ENCODE measurements around the gene OGFOD3. TPM values are rescaled to one million over a fixed set of nuclear protein-coding genes. Genes with fewer than 3 reads are reported as not detected.

Gene OGFOD3
- total RNA-seq, 1 experiment from 2014 or later, result 53.6 TPM

- ChIA-PET RAD21 (ENCODE audit: low non-redundant PET in 1 of 2, low total read pairs in 2 of 2, uncharacterized antibody in 2 of 2, unreplicated experiment in 2 of 2) (no interaction called here), POLR2A (no interaction called here), CTCF (no interaction called here)
- Histone ChIP-seq H2AFZ (ENCODE audit: low read depth, low read length, poor library complexity, severe bottlenecking) (no peak overlapping the region), H3K27me3 (ENCODE audit: insufficient read depth, low read length) (no peaks in the 10 kb centered on the region), H3K4me2 (ENCODE audit: low read length) (no peak overlapping the region), H3K4me1 (ENCODE audit: control insufficient read depth in 1 of 2, insufficient read depth in 2 of 2, low read length in 2 of 2) (peaks cover 14 to 17% of the 10 kb centered on the region in 2 experiments), H3K9me2 (ENCODE audit: insufficient read depth) (no peaks in the 10 kb centered on the region), H3K79me2 (ENCODE audit: insufficient read depth, low read length) (no peaks in the 10 kb centered on the region; the same call in 1 of the 2 replicates), H3K27ac (ENCODE audit: low read depth, low read length) (no peak overlapping the region), H3K4me3 (replicated peaks in 1 of 2; ENCODE audit: low read depth in 1 of 2, low read length in 2 of 2) (no peak overlapping the region), H3K9me3 (ENCODE audit: control insufficient read depth in 1 of 2, insufficient read depth in 1 of 2, low read depth in 1 of 2, low read length in 2 of 2) (no peaks in the 10 kb centered on the region), H4K20me1 (ENCODE audit: insufficient read depth) (no peaks in the 10 kb centered on the region), H3K36me3 (ENCODE audit: control insufficient read depth in 1 of 2, insufficient read depth in 2 of 2, low read length in 2 of 2) (peaks cover 2 to 8% of the 10 kb centered on the region in 2 experiments; a peak in 2 of 4 replicates), H3K9ac (ENCODE audit: low read length) (no peak overlapping the region)
- BruUV-seq (replicated peaks), result no TSS peak
- ATAC-seq (no peak), DNase-seq (ENCODE audit: low read depth, low spot score) (no peak)
- no peak for TF ChIP-seq SIN3A (IDR thresholded peaks at IDR 0.05; ENCODE audit: low read depth)
- intact Hi-C loops (cut with micrococcal nuclease), result no loop called here
Observed at GRCh38 chr17:82408938-82409318, 9.5 kb downstream of the OGFOD3 start.

GRCh38 chr17:82408288-82408937, 10.0 kb downstream of the OGFOD3 start:
- Histone ChIP-seq H3K4me3 (replicated peaks in 1 of 2; ENCODE audit: low read depth in 1 of 2, low read length in 2 of 2) (no peak overlapping the region), H3K36me3 (ENCODE audit: control insufficient read depth in 1 of 2, insufficient read depth in 2 of 2, low read length in 2 of 2) (peaks cover 6% of the 10 kb centered on the region in 2 experiments; a peak in 2 of 4 replicates), H2AFZ (ENCODE audit: low read depth, low read length, poor library complexity, severe bottlenecking) (no peak overlapping the region), H3K9ac (ENCODE audit: low read length) (no peak overlapping the region), H3K4me2 (ENCODE audit: low read length) (no peak overlapping the region), H3K4me1 (ENCODE audit: control insufficient read depth in 1 of 2, insufficient read depth in 2 of 2, low read length in 2 of 2) (peaks cover 14 to 17% of the 10 kb centered on the region in 2 experiments), H3K9me3 (ENCODE audit: control insufficient read depth in 1 of 2, insufficient read depth in 1 of 2, low read depth in 1 of 2, low read length in 2 of 2) (no peaks in the 10 kb centered on the region), H4K20me1 (ENCODE audit: insufficient read depth) (no peaks in the 10 kb centered on the region), H3K9me2 (ENCODE audit: insufficient read depth) (no peaks in the 10 kb centered on the region), H3K27me3 (ENCODE audit: insufficient read depth, low read length) (no peaks in the 10 kb centered on the region), H3K79me2 (ENCODE audit: insufficient read depth, low read length) (no peaks in the 10 kb centered on the region; the same call in 1 of the 2 replicates), H3K27ac (ENCODE audit: low read depth, low read length) (no peak overlapping the region)
- ATAC-seq (no peak), DNase-seq (ENCODE audit: low read depth, low spot score) (no peak)
- no TSS peak for BruUV-seq (replicated peaks)
- ChIA-PET POLR2A (no interaction called here), RAD21 (ENCODE audit: low non-redundant PET in 1 of 2, low total read pairs in 2 of 2, uncharacterized antibody in 2 of 2, unreplicated experiment in 2 of 2) (no interaction called here), CTCF (no interaction called here)
- TF ChIP-seq, protein P1, sequence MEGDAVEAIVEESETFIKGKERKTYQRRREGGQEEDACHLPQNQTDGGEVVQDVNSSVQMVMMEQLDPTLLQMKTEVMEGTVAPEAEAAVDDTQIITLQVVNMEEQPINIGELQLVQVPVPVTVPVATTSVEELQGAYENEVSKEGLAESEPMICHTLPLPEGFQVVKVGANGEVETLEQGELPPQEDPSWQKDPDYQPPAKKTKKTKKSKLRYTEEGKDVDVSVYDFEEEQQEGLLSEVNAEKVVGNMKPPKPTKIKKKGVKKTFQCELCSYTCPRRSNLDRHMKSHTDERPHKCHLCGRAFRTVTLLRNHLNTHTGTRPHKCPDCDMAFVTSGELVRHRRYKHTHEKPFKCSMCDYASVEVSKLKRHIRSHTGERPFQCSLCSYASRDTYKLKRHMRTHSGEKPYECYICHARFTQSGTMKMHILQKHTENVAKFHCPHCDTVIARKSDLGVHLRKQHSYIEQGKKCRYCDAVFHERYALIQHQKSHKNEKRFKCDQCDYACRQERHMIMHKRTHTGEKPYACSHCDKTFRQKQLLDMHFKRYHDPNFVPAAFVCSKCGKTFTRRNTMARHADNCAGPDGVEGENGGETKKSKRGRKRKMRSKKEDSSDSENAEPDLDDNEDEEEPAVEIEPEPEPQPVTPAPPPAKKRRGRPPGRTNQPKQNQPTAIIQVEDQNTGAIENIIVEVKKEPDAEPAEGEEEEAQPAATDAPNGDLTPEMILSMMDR (IDR thresholded peaks at IDR 0.05 in 2 of 3, conservative IDR thresholded peaks at IDR 0.05 in 1 of 3; ENCODE audit: borderline replicate concordance in 1 of 3, insufficient read depth in 1 of 3, low read depth in 2 of 3, low read length in 2 of 3), result no peak
- TF ChIP-seq YY1 (IDR thresholded peaks at IDR 0.05; ENCODE audit: extremely low read depth, insufficient replicate concordance, low read depth, low read length) (no peak), MAX (IDR thresholded peaks at IDR 0.05) (no peak), POLR2A (IDR thresholded peaks at IDR 0.05; ENCODE audit: borderline replicate concordance, extremely low read depth, insufficient read depth, insufficient read length) (no peak), SP1 (IDR thresholded peaks at IDR 0.05; ENCODE audit: low read depth) (no peak), JUND (IDR thresholded peaks at IDR 0.05) (no peak), ATF3 (IDR thresholded peaks at IDR 0.05) (no peak), EZH2phosphoT487 (IDR thresholded peaks at IDR 0.05; ENCODE audit: borderline replicate concordance) (no peak), EGR1 (IDR thresholded peaks at IDR 0.05; ENCODE audit: low read depth) (no peak), SIN3A (IDR thresholded peaks at IDR 0.05; ENCODE audit: low read depth) (no peak), FOSL1 (IDR thresholded peaks at IDR 0.05; ENCODE audit: low read depth) (no peak), ELF1 (IDR thresholded peaks at IDR 0.05; ENCODE audit: borderline replicate concordance, low read depth) (no peak), ZBTB33 (IDR thresholded peaks at IDR 0.05; ENCODE audit: extremely low read depth, insufficient replicate concordance, low read length) (no peak), TCF7L2 (IDR thresholded peaks at IDR 0.05; ENCODE audit: borderline replicate concordance, extremely low read depth, insufficient read depth, insufficient read length) (no peak), EZH2 (IDR thresholded peaks at IDR 0.05) (no peak)
- intact Hi-C loops (cut with micrococcal nuclease), result no loop called here

Measured in HCT116 (cell line).